SJSA1 (cell line): ENCODE results near the gene ANKS1A. TPM values are rescaled to one million over a fixed set of nuclear protein-coding genes. Genes with fewer than 3 reads are reported as not detected.

Experiments
- DNase-seq, 2 experiments: peaks; one replicate each; pipeline ENCODE4 v3.0.0-alpha.2; 2015 to 2020; ENCODE audit warnings: low spot score in 2 of 2, low read depth in 1 of 2
- H3K27ac ChIP-seq: fragments of 250-450 bp; sonication (Bioruptor Pico); 2 replicates; pipeline ENCODE4 v1.5.1; 2020; ENCODE audit warnings: mild to moderate bottlenecking, moderate library complexity
- H3K27me3 ChIP-seq: fragments of 250-450 bp; sonication (Bioruptor Pico); replicated peaks from 2 replicates; pipeline ENCODE4 v1.5.1; 2020; ENCODE audit warnings: mild to moderate bottlenecking, moderate library complexity
- H3K36me3 ChIP-seq: fragments of 250-450 bp; sonication (Bioruptor Pico); 2 replicates; pipeline ENCODE4 v1.5.1; 2020; ENCODE audit warnings: mild to moderate bottlenecking
- H3K4me1 ChIP-seq: fragments of 250-450 bp; sonication (Bioruptor Pico); replicated peaks from 2 replicates; pipeline ENCODE4 v1.6.1; 2021; ENCODE audit warnings: mild to moderate bottlenecking
- H3K4me3 ChIP-seq: fragments of 250-450 bp; sonication (Bioruptor Pico); 2 replicates; pipeline ENCODE4 v1.5.1; 2020; ENCODE audit warnings: mild to moderate bottlenecking
- H3K9me3 ChIP-seq: fragments of 250-450 bp; sonication (Bioruptor Pico); replicated peaks from 2 replicates; pipeline ENCODE4 v1.5.1; 2020; ENCODE audit warnings: mild to moderate bottlenecking
- total RNA-seq: library from RNA; depleted of rRNA; stranded (reverse); fragments of >200 nt; shearing (Covaris generic); gene quantifications from 2 replicates; pipeline ENCODE4 v1.2.3, GENCODE V29; 2014

ANKS1A gene
- total RNA-seq, 1 experiment from 2014 or later, result 8.1 TPM

GRCh38 chr6:35064290-35064689, 175.2 kb downstream of the ANKS1A start:
- Histone ChIP-seq H3K27me3 (no peaks in the 10 kb centered on the region), H3K9me3 (no peaks in the 10 kb centered on the region), H3K27ac (no peak overlapping the region), H3K36me3 (0 out of 2 replicates have a peak, but pooled peaks cover 5% of the 10 kb centered on the region), H3K4me3 (no peak overlapping the region), H3K4me1 (no peaks in the 10 kb centered on the region)
- DNase-seq, result no peak

DNA sequence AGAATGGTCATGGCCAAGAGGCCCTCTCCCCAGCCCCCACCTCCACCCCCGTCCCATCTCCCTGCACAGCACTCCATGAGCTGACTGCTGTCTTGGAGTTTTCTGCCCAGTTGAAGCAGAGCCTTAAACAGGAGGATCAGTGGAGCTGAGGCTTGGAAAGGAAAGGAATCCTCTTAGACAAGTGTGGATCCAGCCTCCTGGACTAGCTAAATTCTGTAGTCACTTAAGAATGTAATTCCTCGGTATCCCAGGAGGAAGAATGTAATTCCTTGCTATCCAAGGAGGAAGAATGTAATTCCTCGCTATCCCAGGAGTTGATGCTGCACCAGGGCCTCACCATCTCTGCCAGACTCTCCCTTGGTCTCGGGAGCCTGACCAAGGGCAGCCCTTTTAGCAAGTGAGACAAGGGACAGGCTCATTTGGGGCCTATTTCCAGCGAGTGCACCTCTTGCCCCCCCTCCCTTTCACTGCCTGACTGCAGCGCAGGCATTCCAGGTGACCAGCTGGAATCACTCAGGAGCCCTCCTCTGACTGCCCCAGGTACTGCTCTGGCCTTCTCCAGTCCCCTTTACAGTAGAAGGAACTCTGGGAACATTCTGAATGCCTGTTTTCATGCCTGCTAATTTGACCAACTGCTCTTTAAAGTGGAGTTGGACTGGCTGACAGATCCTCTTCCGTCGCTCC, 175.8 kb downstream of the ANKS1A start:
- H3K4me1 ChIP-seq, result no peaks in the 10 kb centered on the region
- H3K9me3 ChIP-seq, result no peaks in the 10 kb centered on the region
- no peak for DNase-seq
- H3K27me3 ChIP-seq, result no peaks in the 10 kb centered on the region
- H3K27ac ChIP-seq, result no peak overlapping the region
- H3K36me3 ChIP-seq, result 0 out of 2 replicates have a peak, but pooled peaks cover 5% of the 10 kb centered on the region
- no peak overlapping the region for H3K4me3 ChIP-seq

- Histone ChIP-seq H3K27ac (no peak overlapping the region), H3K36me3 (no peaks in the 10 kb centered on the region), H3K9me3 (no peaks in the 10 kb centered on the region), H3K4me1 (no peaks in the 10 kb centered on the region), H3K4me3 (no peak overlapping the region), H3K27me3 (no peaks in the 10 kb centered on the region)
- DNase-seq, result no peak
Observed at GRCh38 chr6:35065441-35065800, 176.4 kb downstream of the ANKS1A start.

- no peaks in the 10 kb centered on the region for H3K4me1 ChIP-seq
- no peaks in the 10 kb centered on the region for H3K9me3 ChIP-seq
- no peak overlapping the region for H3K27ac ChIP-seq
- H3K36me3 ChIP-seq, result no peaks in the 10 kb centered on the region
- no peak overlapping the region for H3K4me3 ChIP-seq
- DNase-seq, result no peak
- no peaks in the 10 kb centered on the region for H3K27me3 ChIP-seq
Observed at GRCh38 chr6:35065870-35066269, 176.8 kb downstream of the ANKS1A start.

DNA sequence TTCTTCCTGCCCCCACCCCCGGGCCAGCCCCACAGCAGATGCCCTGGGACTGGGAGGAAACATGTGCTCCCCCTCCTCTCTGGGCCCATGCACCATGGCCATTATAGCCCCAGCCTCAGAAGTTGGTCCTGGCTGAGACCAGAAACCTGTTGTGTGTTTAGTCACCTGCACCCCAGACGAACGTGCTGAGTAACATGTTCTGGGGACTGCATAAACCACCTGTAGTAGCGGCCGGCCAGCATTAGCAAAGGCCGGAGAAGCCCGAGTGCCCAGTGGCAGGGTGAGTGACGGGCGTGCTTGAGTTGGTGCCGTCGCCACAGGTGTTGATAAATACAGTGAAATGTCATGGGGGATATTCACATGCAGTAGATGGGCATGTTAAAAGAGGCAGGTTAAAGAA, 178.2 kb downstream of the ANKS1A start:
- no peak for DNase-seq
- Histone ChIP-seq H3K27me3 (no peaks in the 10 kb centered on the region), H3K27ac (no peak overlapping the region), H3K9me3 (no peaks in the 10 kb centered on the region), H3K4me3 (no peak overlapping the region), H3K36me3 (no peaks in the 10 kb centered on the region), H3K4me1 (no peaks in the 10 kb centered on the region)

DNA sequence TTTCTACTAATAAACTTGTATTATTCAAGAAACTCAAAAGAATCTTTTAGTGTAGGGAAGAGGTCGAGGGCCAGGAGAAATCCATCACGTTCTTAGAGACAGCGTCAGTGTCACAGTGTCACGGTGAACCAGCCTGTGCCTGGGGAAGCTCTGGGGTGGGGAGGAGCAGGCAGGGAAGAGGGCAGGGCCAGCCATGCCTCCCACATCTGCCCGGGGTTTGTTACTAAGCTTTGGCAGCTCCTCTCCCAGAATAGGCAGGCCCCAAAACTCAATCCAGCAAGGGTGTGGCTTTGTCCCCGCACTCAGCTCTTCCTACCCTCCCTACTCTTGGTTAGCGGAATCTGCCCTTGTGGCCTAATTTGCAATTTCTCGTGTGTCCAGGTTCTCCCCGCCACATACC, 179.2 kb downstream of the ANKS1A start:
- Histone ChIP-seq H3K27me3 (no peaks in the 10 kb centered on the region), H3K4me3 (no peak overlapping the region), H3K9me3 (no peaks in the 10 kb centered on the region), H3K27ac (no peak overlapping the region), H3K4me1 (no peaks in the 10 kb centered on the region), H3K36me3 (no peaks in the 10 kb centered on the region)
- no peak for DNase-seq

- no peak for DNase-seq
Observed at GRCh38 chr6:35068644-35069043, 179.6 kb downstream of the ANKS1A start.

GRCh38 chr6:35069262-35069661, 180.2 kb downstream of the ANKS1A start:
- no peaks in the 10 kb centered on the region for H3K9me3 ChIP-seq
- H3K4me3 ChIP-seq, result no peak overlapping the region
- no peaks in the 10 kb centered on the region for H3K36me3 ChIP-seq
- DNase-seq, result no peak
- no peaks in the 10 kb centered on the region for H3K4me1 ChIP-seq
- H3K27me3 ChIP-seq, result no peaks in the 10 kb centered on the region
- no peak overlapping the region for H3K27ac ChIP-seq

More at GRCh38 chr6:35068644-35069043, 179.6 kb downstream of the ANKS1A start:
- Histone ChIP-seq H3K9me3 (no peaks in the 10 kb centered on the region), H3K27ac (no peak overlapping the region), H3K4me1 (no peaks in the 10 kb centered on the region), H3K4me3 (no peak overlapping the region), H3K36me3 (no peaks in the 10 kb centered on the region), H3K27me3 (no peaks in the 10 kb centered on the region)

- Histone ChIP-seq H3K4me1 (no peaks in the 10 kb centered on the region), H3K27me3 (no peaks in the 10 kb centered on the region), H3K4me3 (no peak overlapping the region), H3K27ac (no peak overlapping the region), H3K36me3 (no peaks in the 10 kb centered on the region), H3K9me3 (no peaks in the 10 kb centered on the region)
- no peak for DNase-seq
Observed at GRCh38 chr6:35070111-35070510, 181.1 kb downstream of the ANKS1A start.

- H3K27me3 ChIP-seq, result no peaks in the 10 kb centered on the region
Observed at GRCh38 chr6:35071347-35071994, 182.4 kb downstream of the ANKS1A start.

DNA sequence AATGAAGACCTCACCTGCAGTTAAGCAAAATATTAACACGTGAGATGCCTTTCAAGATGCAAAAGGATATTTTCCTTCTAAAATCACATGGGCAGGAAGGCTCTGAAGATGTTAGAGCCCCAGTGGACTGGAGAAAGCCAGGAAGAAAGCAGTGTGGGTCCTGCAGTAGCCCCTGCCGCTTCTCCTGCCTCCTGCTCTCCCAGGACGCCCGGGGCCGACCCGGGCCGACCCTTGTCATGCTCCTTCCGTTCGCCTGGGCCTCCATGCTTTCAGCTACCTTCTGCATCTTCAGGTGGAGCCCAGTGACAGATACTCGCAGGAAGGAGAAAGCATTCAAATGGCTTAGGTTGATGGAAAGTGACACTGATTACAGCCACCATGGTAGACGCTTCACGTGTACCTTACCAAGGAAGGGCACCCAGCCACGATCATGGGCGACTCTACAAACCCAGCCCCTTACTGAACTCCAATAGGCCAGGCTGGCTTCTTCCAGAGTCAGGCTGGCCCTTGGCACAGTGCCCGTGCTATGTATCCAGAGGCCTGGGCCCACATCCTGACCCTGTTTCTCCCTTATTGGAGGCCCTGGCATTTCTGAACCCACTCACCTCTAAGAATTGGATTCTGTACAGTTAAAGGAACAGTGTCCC, 183.1 kb downstream of the ANKS1A start:
- Histone ChIP-seq H3K4me1 (no peaks in the 10 kb centered on the region), H3K36me3 (no peaks in the 10 kb centered on the region), H3K27me3 (no peaks in the 10 kb centered on the region), H3K9me3 (no peaks in the 10 kb centered on the region), H3K27ac (no peak overlapping the region), H3K4me3 (no peak overlapping the region)
- DNase-seq, result no peak

More at GRCh38 chr6:35071347-35071994, 182.4 kb downstream of the ANKS1A start:
- no peaks in the 10 kb centered on the region for H3K4me1 ChIP-seq
- H3K9me3 ChIP-seq, result no peaks in the 10 kb centered on the region
- no peaks in the 10 kb centered on the region for H3K36me3 ChIP-seq
- no peak overlapping the region for H3K27ac ChIP-seq
- H3K4me3 ChIP-seq, result no peak overlapping the region
- no peak for DNase-seq

DNA sequence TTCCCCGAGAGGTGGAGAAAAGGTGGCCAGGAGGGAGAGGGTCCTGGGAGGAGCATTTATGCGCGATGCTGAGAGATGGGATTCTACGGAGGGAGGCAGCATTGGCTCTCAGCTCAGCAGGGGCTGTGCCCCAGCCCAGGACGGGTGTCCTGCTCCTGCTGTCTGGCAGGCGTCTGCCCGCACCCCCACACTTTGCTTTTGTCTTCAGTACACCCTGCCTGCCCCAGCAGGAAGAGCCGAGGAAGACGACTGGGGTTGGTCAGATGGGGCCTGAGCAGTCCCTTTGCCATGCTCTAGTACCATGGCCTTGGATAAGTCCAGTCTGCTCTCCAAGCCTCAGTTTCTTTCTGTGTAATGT, 183.6 kb downstream of the ANKS1A start:
- Histone ChIP-seq H3K27me3 (no peaks in the 10 kb centered on the region), H3K36me3 (no peaks in the 10 kb centered on the region), H3K9me3 (no peaks in the 10 kb centered on the region), H3K4me1 (no peaks in the 10 kb centered on the region), H3K4me3 (no peak overlapping the region), H3K27ac (no peak overlapping the region)
- no peak for DNase-seq

GRCh38 chr6:35073211-35073610, 184.2 kb downstream of the ANKS1A start:
- H3K9me3 ChIP-seq, result no peaks in the 10 kb centered on the region
- no peaks in the 10 kb centered on the region for H3K27me3 ChIP-seq

GRCh38 chr6:35073766-35074471, 184.9 kb downstream of the ANKS1A start:
- no peaks in the 10 kb centered on the region for H3K27me3 ChIP-seq
- H3K4me1 ChIP-seq, result no peaks in the 10 kb centered on the region
- no peaks in the 10 kb centered on the region for H3K9me3 ChIP-seq
- no peak for DNase-seq
- no peaks in the 10 kb centered on the region for H3K36me3 ChIP-seq
- H3K4me3 ChIP-seq, result no peak overlapping the region
- no peak overlapping the region for H3K27ac ChIP-seq

More at GRCh38 chr6:35073211-35073610, 184.2 kb downstream of the ANKS1A start:
- Histone ChIP-seq H3K4me1 (no peaks in the 10 kb centered on the region), H3K4me3 (no peak overlapping the region), H3K27ac (no peak overlapping the region), H3K36me3 (no peaks in the 10 kb centered on the region)
- no peak for DNase-seq
